Pancreas (tissue), 10 donors: ENCODE data around the gene OSR1. TPM values are rescaled to one million over a fixed set of nuclear protein-coding genes. Genes with fewer than 3 reads are reported as not detected.

Experiments
- ATAC-seq, 4 donors: fragments of 200-7000 bp; cut with Tn5 transposase; one replicate each; pipeline versions ENCODE4 v1.8.0 to v1.9.1; 2020; ENCODE audit warnings: mild to moderate bottlenecking in 4 of 4, moderate library complexity in 4 of 4
- DNase-seq, 6 donors: peaks; one replicate each; pipeline ENCODE4 v3.0.0-alpha.2; 2020
- FAIRE-seq: peaks from 2 replicates; lab custom pipeline; 2012; peaks lifted over from hg19 to GRCh38; lab: Jason Lieb, UNC
- H3K27ac ChIP-seq, 4 donors: fragments of 200-600 bp; sonication (generic); 1 replicate in 3 of 4; 2 replicates in 1 of 4; pipeline versions ENCODE4 v1.5.0 to v1.8.0; 2020
- H3K27me3 ChIP-seq, 4 donors: fragments of 200-600 bp; one replicate each; pipeline ENCODE4 v1.8.0; 2021
- H3K36me3 ChIP-seq, 3 donors: fragments of 200-600 bp; sonication (generic) in 1 of 3; one replicate each; pipeline versions ENCODE4 v1.5.0 to v1.8.0; 2020 to 2021
- H3K4me1 ChIP-seq, 3 donors: fragments of 200-600 bp; one replicate each; pipeline ENCODE4 v1.8.0; 2021
- H3K4me3 ChIP-seq, 4 donors: fragments of 200-600 bp; sonication (generic) in 2 of 4; one replicate each; pipeline versions ENCODE4 v1.5.0 to v1.8.0; 2020 to 2021
- H3K9me3 ChIP-seq, 4 donors: fragments of 200-600 bp; one replicate each; pipeline ENCODE4 v1.8.0; 2021
- CTCF ChIP-seq, 4 donors: fragments of 200-600 bp; sonication (generic) in 3 of 4; IDR thresholded peaks; one replicate each; pipeline versions ENCODE4 v1.5.0 to v1.8.0; 2021; ENCODE audit warnings: antibody characterized with exemption in 4 of 4
- WGBS, 2 donors: extraction: QIAGEN DNeasy Blood & Tissue Kit; methylation state at CpG; one replicate each; pipeline ENCODE4 v1.1.7; 2013; 5-methylcytosine and 5-hydroxymethylcytosine counted together
- intact Hi-C, 3 donors: fragments of 100-400 bp; cut with DNase I; formaldehyde crosslinking; loops; one replicate each; pipeline versions ENCODE4 v1.11.1 to v1.14.2; 2022
- polyA plus RNA-seq, 2 donors: library from polyadenylated mRNA; stranded (reverse); fragments of 200-250 nt; gene quantifications; one replicate each; pipeline ENCODE4 v1.2.3, GENCODE V29; 2013
- total RNA-seq, 6 donors: library from RNA; stranded (reverse); fragmentation: NEBNext Ultra II Directional in 4 of 6; extraction: Animal tissue kit (Norgen Biotek cat#: 25700) in 4 of 6; gene quantifications; one replicate each; pipeline versions ENCODE4 v1.2.1 to v1.2.4, GENCODE V29; 2021 to 2023
- donor health status: healthy with polysubstance abuse.
- donor health status: DM: no; HTN: no; CAD: no; lungs with moderate emphysema.
- donor health status: DM: no; HTN: no; CAD: no.
- donor health status: control.
- donor health status: control.
- donor health status: Bipolar disorder and iron deficiency.
- donor health status: DM: yes; HTN: yes; CAD: no.
- donor health status: DM: no; HTN: no; CAD: no.
- donor health status: DM: no; HTN: no; CAD: no.
- donor health status: DM: yes; HTN: yes; CAD: no.

OSR1 gene
- total and polyA plus RNA-seq, 8 donors = 0.24 to 2.7 (median 1.1) TPM

- no peaks in the 10 kb centered on the region for H3K36me3 ChIP-seq
- DNase-seq (peak in 5 of 6 donors; percentile 59 to 83 (median 76)), FAIRE-seq (no peak), ATAC-seq (peak; percentile 76 to 84 (median 80))
- peak; percentile 48 to 73 (median 62) for TF ChIP-seq CTCF (IDR thresholded peaks at IDR 0.05)
- no peaks in the 10 kb centered on the region for H3K4me1 ChIP-seq
- H3K27ac ChIP-seq = peak overlapping the region in 1 of 4 donors; percentile 23
- intact Hi-C loops = loop anchor here in 2 of 3 donors (10.0 kb wide), 3 partner anchors 502 to 848 kb away; no protein-coding TSS in a partner anchor
- peaks cover 0 to 36% (median 1%) of the 10 kb centered on the region in 4 donors for H3K27me3 ChIP-seq
- no peaks in the 10 kb centered on the region for H3K9me3 ChIP-seq
- H3K4me3 ChIP-seq = peak overlapping the region; percentile 16 to 62 (median 36)
- 0 to 1% methylated on average over 33 of the region's 33 CpGs for WGBS, 2 donors
Observed at GRCh38 chr2:19362755-19363473, 4.5 kb upstream of the OSR1 start.

GRCh38 chr2:19362094-19362754 lies 3.8 kb upstream of the OSR1 start:
- H3K4me1 ChIP-seq = no peaks in the 10 kb centered on the region
- FAIRE-seq (no peak), ATAC-seq (peak; percentile 19 to 49 (median 36)), DNase-seq (no peak)
- no peaks in the 10 kb centered on the region for H3K9me3 ChIP-seq
- H3K36me3 ChIP-seq = no peaks in the 10 kb centered on the region
- peak overlapping the region in 1 of 4 donors; percentile 23 for H3K27ac ChIP-seq
- WGBS, 2 donors = 1 to 2% methylated on average over 16 of the region's 16 CpGs
- TF ChIP-seq CTCF (IDR thresholded peaks at IDR 0.05) = no peak
- intact Hi-C loops = loop anchor here in 2 of 3 donors (10.0 kb wide), 3 partner anchors 503 to 847 kb away; no protein-coding TSS in a partner anchor
- H3K4me3 ChIP-seq = peak overlapping the region; percentile 16 to 62 (median 36)
- peaks cover 0 to 42% (median 1%) of the 10 kb centered on the region in 4 donors for H3K27me3 ChIP-seq

GRCh38 chr2:19361325-19361990 lies 3.0 kb upstream of the OSR1 start:
- Histone ChIP-seq H3K27ac (no peak overlapping the region), H3K4me1 (no peaks in the 10 kb centered on the region), H3K9me3 (no peaks in the 10 kb centered on the region), H3K36me3 (no peaks in the 10 kb centered on the region), H3K4me3 (peak overlapping the region; percentile 16 to 62 (median 36)), H3K27me3 (peaks cover 0 to 50% (median 3%) of the 10 kb centered on the region in 4 donors)
- 3 to 9% methylated on average over 51 of the region's 51 CpGs for WGBS, 2 donors
- TF ChIP-seq CTCF (IDR thresholded peaks at IDR 0.05) = no peak
- ATAC-seq (peak; percentile 22 to 51 (median 36)), FAIRE-seq (no peak), DNase-seq (peak in 2 of 6 donors; percentile 35 to 77)
- intact Hi-C loops = loop anchor here in 2 of 3 donors (10.0 kb wide), 3 partner anchors 503 to 847 kb away; no protein-coding TSS in a partner anchor

GRCh38 chr2:19360966-19361321 lies 2.5 kb upstream of the OSR1 start:
- Histone ChIP-seq H3K4me1 (no peaks in the 10 kb centered on the region), H3K9me3 (no peaks in the 10 kb centered on the region), H3K27me3 (peaks cover 0 to 55% (median 4%) of the 10 kb centered on the region in 4 donors), H3K36me3 (no peaks in the 10 kb centered on the region), H3K27ac (no peak overlapping the region), H3K4me3 (peak overlapping the region in 2 of 4 donors; percentile 45 to 62)
- intact Hi-C loops = loop anchor here in 2 of 3 donors (10.0 kb wide), 3 partner anchors 504 to 846 kb away; no protein-coding TSS in a partner anchor
- DNase-seq = no peak
- no peak for ATAC-seq
- FAIRE-seq = no peak
- no peak for TF ChIP-seq CTCF (IDR thresholded peaks at IDR 0.05)
- 36 to 50% methylated on average over 17 of the region's 17 CpGs for WGBS, 2 donors
